HG03354 (cell line): ENCODE data around the gene CTXN1.
"Not testable (repeated sequence)": the region's sequence is repeated elsewhere in the genome, so short reads cannot be mapped to it uniquely, and the experiment has no call there.

Experiments
- ATAC-seq: cut with Tn5 transposase; IDR thresholded peaks from one replicate; pipeline ENCODE4 v1.9.1; 2021; ENCODE audit warnings: mild to moderate bottlenecking; ENCODE audit not compliant: unreplicated experiment, poor library complexity, severe bottlenecking

CTXN1 gene

GRCh38 chr19:7926021-7926726 lies at the start of gene CTXN1:
Gene CTXN1 (minus strand): TSS chr19:7926135. CDS start chr19:7925538, 597 bp downstream.
- peak; percentile 35 for ATAC-seq

DNA sequence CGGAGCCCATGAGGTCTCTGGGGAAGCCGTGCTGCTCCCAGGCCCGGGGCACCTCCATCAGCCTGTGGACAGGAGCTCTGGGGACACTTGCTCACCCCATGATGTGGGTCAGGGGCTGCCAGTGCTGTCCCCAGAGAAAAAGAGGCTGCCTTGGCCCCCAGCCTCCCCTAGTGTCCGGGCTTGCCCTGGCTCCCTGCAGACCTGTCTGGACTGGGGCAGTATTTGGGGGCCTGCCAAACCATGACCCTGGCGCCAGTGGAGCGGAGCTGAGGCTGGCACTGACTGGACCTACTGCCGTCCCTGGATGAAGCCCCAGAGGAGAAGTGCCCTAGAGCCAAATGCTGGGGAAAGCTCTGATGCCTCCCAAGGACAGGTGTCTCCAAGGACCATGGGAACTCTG lies 49.1 kb upstream of the CTXN1 start:
- no peak for ATAC-seq

GRCh38 chr19:7973883-7974282 lies 47.9 kb upstream of the CTXN1 start:
- no peak for ATAC-seq

GRCh38 chr19:7971553-7972520 lies 45.9 kb upstream of the CTXN1 start:
- no peak for ATAC-seq

DNA sequence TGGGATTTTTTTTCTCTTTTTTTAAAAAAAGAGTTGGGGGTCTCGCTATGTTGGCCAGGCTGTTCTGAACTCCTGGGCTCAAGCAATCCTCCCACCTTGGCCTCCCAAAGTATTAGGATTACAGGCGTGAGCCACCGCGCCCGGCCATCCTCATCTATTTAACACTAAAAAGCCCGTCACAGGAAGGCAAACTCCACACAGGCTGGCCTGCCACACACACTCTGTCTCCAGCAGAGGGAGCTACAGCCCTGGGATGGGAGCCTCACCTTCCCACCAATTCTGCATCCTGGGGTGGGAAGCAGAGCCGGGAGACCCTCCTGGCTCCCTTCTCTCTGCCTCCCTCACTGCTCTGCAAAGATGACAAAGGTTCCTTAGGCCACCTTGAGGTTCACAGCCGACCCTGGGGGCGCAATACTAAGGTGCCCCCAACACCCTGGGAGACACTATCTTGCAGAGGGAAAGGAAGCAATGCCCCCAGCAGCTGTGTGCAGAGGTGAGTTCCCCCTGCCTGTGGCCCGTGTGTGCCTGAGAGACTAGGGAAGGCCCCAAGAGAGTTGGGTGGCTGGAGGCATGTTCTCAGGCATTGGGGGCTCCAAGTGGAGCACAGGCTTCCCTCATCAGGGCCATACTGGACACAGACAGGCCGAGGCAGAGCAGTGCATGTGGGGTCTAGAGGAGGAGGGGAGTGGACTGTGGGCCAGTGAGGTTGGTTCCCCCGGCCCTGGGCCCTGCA lies 44.9 kb upstream of the CTXN1 start:
- no peak for ATAC-seq

- ATAC-seq, result no peak
Observed at GRCh38 chr19:7969555-7969939, 43.6 kb upstream of the CTXN1 start.

GRCh38 chr19:7968796-7969554 lies 43.0 kb upstream of the CTXN1 start:
- ATAC-seq, result no peak

DNA sequence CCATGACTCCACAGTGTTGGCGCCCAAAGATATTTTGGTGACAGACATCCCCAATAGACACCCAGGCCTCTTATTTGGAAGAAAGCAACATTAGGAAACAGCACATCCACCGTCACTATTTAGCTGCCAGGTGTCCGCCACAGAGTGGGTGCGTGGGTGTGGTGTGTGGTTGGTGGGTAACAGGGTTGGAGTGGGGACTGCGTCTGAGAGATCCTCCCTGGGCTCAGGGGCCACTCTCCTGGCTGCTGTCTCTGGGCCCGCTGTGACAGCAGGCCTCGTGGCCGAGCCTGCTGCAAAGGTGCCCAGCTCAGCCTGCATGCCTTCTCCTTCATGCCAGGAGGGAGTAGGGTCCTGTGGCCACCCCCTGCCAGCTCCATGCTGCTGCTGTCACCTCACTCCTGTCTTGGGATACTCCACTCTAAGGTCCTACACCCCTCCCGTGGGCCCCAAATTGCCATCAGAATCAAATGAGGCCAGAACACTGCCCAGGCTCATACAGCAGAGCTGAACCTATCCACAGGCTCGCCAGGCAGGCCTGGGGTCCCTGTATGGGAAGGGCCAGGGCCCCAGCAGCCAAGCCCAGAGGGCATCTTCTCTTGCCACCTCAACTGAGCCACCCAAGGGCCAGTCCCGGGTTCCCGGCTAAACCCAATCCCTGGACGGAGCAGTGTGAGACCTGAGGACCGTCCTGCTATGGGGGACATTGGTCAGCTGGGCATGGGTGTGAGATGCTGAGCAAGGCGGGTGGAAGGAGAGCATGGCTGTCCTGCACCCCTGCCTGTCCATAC lies 42.3 kb upstream of the CTXN1 start:
- no peak for ATAC-seq

GRCh38 chr19:7965921-7966665 lies 40.2 kb upstream of the CTXN1 start:
- ATAC-seq, result no peak

GRCh38 chr19:7965259-7965841 lies 39.4 kb upstream of the CTXN1 start:
- ATAC-seq, result no peak

DNA sequence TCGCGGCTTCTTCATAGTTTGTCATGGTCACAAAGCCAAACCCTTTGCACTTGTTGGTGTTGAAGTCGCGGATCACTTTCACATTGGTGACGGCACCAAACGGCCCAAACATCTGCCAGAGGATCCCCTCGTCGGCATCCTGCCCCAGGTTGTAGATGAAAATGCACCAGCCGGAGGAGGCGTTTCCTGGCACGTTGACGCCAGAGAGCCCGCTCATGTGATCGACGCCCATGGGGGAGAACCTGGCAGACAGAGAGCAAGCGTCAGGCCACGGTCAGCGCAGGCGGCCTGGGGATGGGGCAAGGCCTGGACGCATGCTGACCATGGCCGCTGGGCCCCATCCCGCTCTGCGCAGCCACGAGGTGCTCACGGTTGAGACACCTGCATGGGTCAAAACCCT lies 37.6 kb upstream of the CTXN1 start:
- no peak for ATAC-seq

- no peak for ATAC-seq
Observed at GRCh38 chr19:7962644-7963268, 36.8 kb upstream of the CTXN1 start.

GRCh38 chr19:7961920-7962626 lies 36.1 kb upstream of the CTXN1 start:
- no peak for ATAC-seq

DNA sequence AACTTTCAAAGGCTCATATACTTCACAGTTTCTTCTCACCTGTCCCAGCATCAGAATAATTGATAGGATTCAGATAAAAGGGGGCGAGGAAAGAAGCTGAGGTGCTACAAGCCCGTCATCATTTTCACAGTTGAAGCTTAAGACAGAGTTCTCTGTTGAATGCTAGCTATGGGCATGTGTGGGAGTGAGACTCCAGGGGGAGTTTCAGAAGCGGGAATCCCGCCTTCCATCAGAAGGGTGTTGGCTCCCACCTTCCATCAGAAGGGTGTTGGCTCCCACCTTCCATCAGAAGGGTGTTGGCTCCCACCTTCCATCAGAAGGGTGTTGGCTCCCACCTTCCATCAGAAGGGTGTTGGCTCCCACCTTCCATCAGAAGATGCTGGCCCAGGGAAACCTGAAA lies 35.1 kb upstream of the CTXN1 start:
- not testable (repeated sequence) for ATAC-seq

GRCh38 chr19:7959211-7959610 lies 33.3 kb upstream of the CTXN1 start:
- no peak for ATAC-seq

- ATAC-seq, result no peak
Observed at GRCh38 chr19:7955696-7956095, 29.8 kb upstream of the CTXN1 start.

- ATAC-seq, result no peak
Observed at GRCh38 chr19:7953576-7953975, 27.6 kb upstream of the CTXN1 start.
